Middle frontal gyrus (tissue), 1 donor: ENCODE measurements around the gene RAB38.

Source experiments
- DNase-seq: peaks from one replicate; pipeline ENCODE4 v3.0.0-alpha.2; 2015; ENCODE audit warnings: low spot score; ENCODE audit errors: extremely low spot score

RAB38 gene

GRCh38 chr11:88104408-88104807 lies 70.8 kb downstream of the RAB38 start:
- DNase-seq, result no peak

GRCh38 chr11:88103337-88104206 lies 71.7 kb downstream of the RAB38 start:
- no peak for DNase-seq

GRCh38 chr11:88102598-88102934 lies 72.7 kb downstream of the RAB38 start:
- DNase-seq, result no peak

GRCh38 chr11:88101881-88102597 lies 73.2 kb downstream of the RAB38 start:
- DNase-seq, result no peak

- no peak for DNase-seq
Observed at GRCh38 chr11:88100151-88100550, 75.1 kb downstream of the RAB38 start.

- DNase-seq, result no peak
Observed at GRCh38 chr11:88098289-88098688, 77.0 kb downstream of the RAB38 start.

- no peak for DNase-seq
Observed at GRCh38 chr11:88089134-88089533, 86.1 kb downstream of the RAB38 start.

GRCh38 chr11:88087337-88087736 lies 87.9 kb downstream of the RAB38 start:
- DNase-seq, result no peak

GRCh38 chr11:88086297-88086696 lies 88.9 kb downstream of the RAB38 start:
- no peak for DNase-seq

GRCh38 chr11:88070437-88070836 lies 104.8 kb downstream of the RAB38 start:
- no peak for DNase-seq

- no peak for DNase-seq
Observed at GRCh38 chr11:88068848-88069554, 106.2 kb downstream of the RAB38 start.

- DNase-seq, result no peak
Observed at GRCh38 chr11:88066090-88066489, 109.2 kb downstream of the RAB38 start.

- DNase-seq, result no peak
Observed at GRCh38 chr11:88064097-88064705, 111.0 kb downstream of the RAB38 start.
